ENCODE measurements around the gene TXNDC17. TPM values are rescaled to one million over a fixed set of nuclear protein-coding genes. Genes with fewer than 3 reads are reported as not detected.

The TXNDC17 gene
- total and polyA plus RNA-seq, 2 of the 13 experiments (the other 11 are each of a cell fraction or from before 2014, with no cell fraction given): 188 to 266 TPM

- no peak for TF ChIP-seq ETV6 (CRISPR knock-in tag; conservative IDR thresholded peaks at IDR 0.05)
- TF ChIP-seq ZNF512 (CRISPR knock-in tag; IDR thresholded peaks at IDR 0.05): no peak
- no peak for TF ChIP-seq FOXM1 (CRISPR knock-in tag; IDR thresholded peaks at IDR 0.05)
- TF ChIP-seq SNAPC5 (CRISPR knock-in tag; IDR thresholded peaks at IDR 0.05; ENCODE audit: borderline replicate concordance): no peak
- no peak for TF ChIP-seq EED (CRISPR knock-in tag; IDR thresholded peaks at IDR 0.05)
- TF ChIP-seq ZNF281 (CRISPR knock-in tag; IDR thresholded peaks at IDR 0.05; ENCODE audit: borderline replicate concordance): peak; percentile 36; the same call in 1 of the 2 replicates
- peak; percentile 48; the same call in 1 of the 2 replicates for TF ChIP-seq SOX5 (CRISPR knock-in tag; IDR thresholded peaks at IDR 0.05; ENCODE audit: borderline replicate concordance)
- TF ChIP-seq EHMT2 (IDR thresholded peaks at IDR 0.05; ENCODE audit: borderline replicate concordance, low read depth, low read length): no peak
- no peak for TF ChIP-seq ATF7 (IDR thresholded peaks at IDR 0.05)
- TF ChIP-seq ATF7 (CRISPR knock-in tag; IDR thresholded peaks at IDR 0.05): no peak
- no peak for TF ChIP-seq ZBTB46 (CRISPR knock-in tag; IDR thresholded peaks at IDR 0.05; ENCODE audit: borderline replicate concordance)
- no peak for TF ChIP-seq ZNF382 (CRISPR knock-in tag; IDR thresholded peaks at IDR 0.05; ENCODE audit: borderline replicate concordance)
- TF ChIP-seq RFXANK (CRISPR knock-in tag; IDR thresholded peaks at IDR 0.05): no peak
- no peak for TF ChIP-seq HMG20A (CRISPR knock-in tag; IDR thresholded peaks at IDR 0.05; ENCODE audit: borderline replicate concordance)
- no peak for TF ChIP-seq ZNF18 (CRISPR knock-in tag; IDR thresholded peaks at IDR 0.05; ENCODE audit: insufficient replicate concordance)
- TF ChIP-seq POGK (CRISPR knock-in tag; conservative IDR thresholded peaks at IDR 0.05): no peak
- TF ChIP-seq ZNF557 (CRISPR knock-in tag; IDR thresholded peaks at IDR 0.05): no peak
- no peak for TF ChIP-seq NFKB2 (CRISPR knock-in tag; IDR thresholded peaks at IDR 0.05; ENCODE audit: borderline replicate concordance)
Observed at GRCh38 chr17:6592173-6592572, 48.7 kb upstream of the TXNDC17 start (continued).

Measured in HepG2 (cell line).